HepG2 (cell line): ENCODE data around the gene JMJD8. TPM values are rescaled to one million over a fixed set of nuclear protein-coding genes. Genes with fewer than 3 reads are reported as not detected.

Experiments used
- ATF7 ChIP-seq, 2 experiments: fragments of 450-650 bp in 1 of 2; sonication (generic) in 1 of 2; formaldehyde crosslinking in 1 of 2; IDR thresholded peaks; 2 replicates each; pipeline versions ENCODE4 v1.4.0 to v1.6.1; 2016 to 2020; ENCODE audit warnings: antibody characterized with exemption in 1 of 2, mild to moderate bottlenecking in 1 of 2, missing genetic modification reagents in 1 of 2
- CEBPG ChIP-seq: IDR thresholded peaks from 2 replicates; pipeline ENCODE4 v1.6.1; 2016
- DMAP1 ChIP-seq: IDR thresholded peaks from 2 replicates; pipeline ENCODE4 v1.6.1; 2016
- KDM4B ChIP-seq: sonication (generic); formaldehyde crosslinking; IDR thresholded peaks from 2 replicates; pipeline ENCODE4 v1.4.0; 2020; ENCODE audit warnings: missing genetic modification reagents
- MATR3 ChIP-seq: sonication (generic); formaldehyde crosslinking; IDR thresholded peaks from 2 replicates; pipeline ENCODE4 v1.4.0; 2020; ENCODE audit warnings: missing genetic modification reagents
- NFE2 ChIP-seq: sonication (generic); formaldehyde crosslinking; IDR thresholded peaks from 2 replicates; pipeline ENCODE4 v1.4.0; 2020; ENCODE audit warnings: missing genetic modification reagents
- POLR2G ChIP-seq: fragments of 200-400 bp; formaldehyde crosslinking; IDR thresholded peaks from 2 replicates; pipeline ENCODE4 v1.6.1; 2018; ENCODE audit warnings: mild to moderate bottlenecking, low read depth, low read length, moderate library complexity
- SAFB2 ChIP-seq: sonication (generic); formaldehyde crosslinking; IDR thresholded peaks from 2 replicates; pipeline ENCODE4 v1.5.1; 2020; ENCODE audit warnings: missing genetic modification reagents, low read depth, mild to moderate bottlenecking, borderline replicate concordance
- SKI ChIP-seq: fragments of 450-650 bp; IDR thresholded peaks from one replicate; pipeline ENCODE4 v1.6.1; 2018; ENCODE audit warnings: mild to moderate bottlenecking; ENCODE audit not compliant: partially characterized antibody
- TCF12 ChIP-seq, 2 experiments: fragments of 450-650 bp in 1 of 2; sonication (generic) in 1 of 2; formaldehyde crosslinking in 1 of 2; IDR thresholded peaks; 2 replicates each; pipeline versions ENCODE4 v1.6.1 to v1.8.0; 2017 to 2022; ENCODE audit warnings: antibody characterized with exemption in 1 of 2, mild to moderate bottlenecking in 1 of 2, missing genetic modification reagents in 1 of 2, moderate library complexity in 1 of 2
- ZMYM2 ChIP-seq: sonication (generic); formaldehyde crosslinking; IDR thresholded peaks from 2 replicates; pipeline ENCODE4 v1.8.0; 2022; ENCODE audit warnings: mild to moderate bottlenecking, missing genetic modification reagents
- ZNF263 ChIP-seq: sonication (generic); formaldehyde crosslinking; IDR thresholded peaks from 2 replicates; pipeline ENCODE4 v1.4.0; 2020; ENCODE audit warnings: missing genetic modification reagents
- ZNF749 ChIP-seq: sonication (generic); formaldehyde crosslinking; IDR thresholded peaks from 2 replicates; pipeline ENCODE4 v1.8.0; 2022; ENCODE audit warnings: mild to moderate bottlenecking, missing genetic modification reagents, moderate library complexity, borderline replicate concordance
- polyA plus RNA-seq, 8 experiments: library from polyadenylated mRNA; depleted of rRNA in 3 of 8; stranded (reverse) in 7 of 8; unstranded in 1 of 8; fragments of >200 nt; fragmentation: Illumina TruSeq in 4 of 8; extraction: Trizol in 4 of 8; gene quantifications; 2 replicates each; pipeline versions ENCODE4 v1.2.1 to v1.2.3, GENCODE V29; 2011 to 2016; ENCODE audit warnings: low read depth in 4 of 8, missing spikeins in 1 of 8, mixed read lengths in 1 of 8; ENCODE audit not compliant: insufficient read depth in 1 of 8
- total RNA-seq, 5 experiments: library from RNA; depleted of rRNA; stranded (reverse); fragments of >200 nt; fragmentation: Illumina TruSeq; extraction: Trizol; gene quantifications; 2 replicates each; pipeline ENCODE4 v1.2.3, GENCODE V29; 2016; ENCODE audit warnings: low read depth in 1 of 5
- TF ChIP-seq, protein P1 (sequence below): sonication (generic); formaldehyde crosslinking; IDR thresholded peaks from 2 replicates; pipeline ENCODE4 v1.8.0; 2022; ENCODE audit warnings: missing genetic modification reagents, mild to moderate bottlenecking, borderline replicate concordance
- TF ChIP-seq, protein P2 (sequence below): IDR thresholded peaks from 2 replicates; pipeline ENCODE4 v1.6.1; 2016; ENCODE audit warnings: low read depth, missing genetic modification reagents, missing compliant biosample characterization
- TF ChIP-seq, protein P3 (sequence below): sonication (generic); formaldehyde crosslinking; IDR thresholded peaks from 2 replicates; pipeline ENCODE4 v1.4.0; 2020; ENCODE audit warnings: missing genetic modification reagents
- TF ChIP-seq, protein P4 (sequence below), 2 experiments: sonication (generic) in 1 of 2; formaldehyde crosslinking in 1 of 2; IDR thresholded peaks; 2 replicates each; pipeline versions ENCODE4 v1.4.0 to v1.6.1; 2018 to 2020; ENCODE audit warnings: missing genetic modification reagents in 2 of 2, borderline replicate concordance in 1 of 2, low read depth in 1 of 2, mild to moderate bottlenecking in 1 of 2, missing biosample characterization in 1 of 2

The JMJD8 gene
- total and polyA plus RNA-seq, 2 of the 13 experiments (the other 11 are each of a cell fraction or from before 2014, with no cell fraction given), result 2.6 to 11.8 TPM

DNA sequence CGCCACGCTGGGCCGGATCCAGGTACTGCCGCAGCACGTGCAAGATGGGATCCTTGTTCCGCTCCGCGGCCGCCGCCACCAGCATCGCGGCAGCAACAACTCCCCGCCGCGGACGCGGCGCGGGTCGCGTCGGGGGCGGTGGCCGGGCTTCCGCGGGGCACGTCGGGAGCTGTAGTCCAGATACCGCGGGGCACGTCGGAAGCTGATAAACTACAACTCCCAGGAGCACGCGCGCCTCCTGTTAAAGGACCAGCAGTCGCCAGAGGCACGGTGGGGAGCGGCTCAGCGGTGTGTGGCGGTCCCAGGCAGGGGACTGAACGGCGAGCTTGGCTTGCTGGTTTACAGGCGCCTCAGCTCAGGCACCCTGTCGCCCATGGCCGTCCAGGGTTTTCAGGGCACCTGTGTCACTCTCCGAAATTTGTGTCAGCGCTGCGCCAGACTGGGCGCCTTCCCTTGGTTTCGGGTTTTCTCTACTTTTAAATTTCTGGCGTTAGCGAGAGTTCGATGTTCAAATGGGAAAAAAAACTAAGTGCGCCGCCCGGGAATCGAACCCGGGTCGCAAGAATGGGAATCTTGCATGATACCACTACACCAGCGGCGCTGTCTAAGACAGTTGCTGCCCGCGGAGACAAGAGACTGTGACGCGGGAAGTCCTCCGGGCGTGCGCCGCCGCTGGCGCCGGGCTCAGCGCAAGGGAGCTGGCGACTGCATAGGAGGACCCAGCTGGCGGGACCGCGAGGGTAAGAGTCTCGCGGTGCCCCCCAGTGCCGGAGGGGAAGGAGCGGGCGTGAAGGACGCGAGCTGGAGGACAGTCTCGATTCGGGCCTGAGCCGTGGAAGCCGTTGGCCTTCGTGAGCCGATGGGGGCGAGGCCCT, 47.7 kb downstream of the JMJD8 start, which contains the start of gene METTL26 (continued):
- TF ChIP-seq SKI (peak; percentile 57), CEBPG (CRISPR knock-in tag) (no peak; the same call in 1 of the 2 replicates), ZMYM2 (CRISPR knock-in tag) (no peak; the same call in none of the 2 replicates), ZNF749 (CRISPR knock-in tag) (0 out of 2 replicates have a peak, but pooled peaks have one; percentile 24), TCF12 (IDR thresholded peaks at IDR 0.05) (no peak), TCF12 (CRISPR knock-in tag; IDR thresholded peaks at IDR 0.05) (0 out of 2 replicates have a peak, but pooled peaks have one; percentile 23), KDM4B (CRISPR knock-in tag) (0 out of 2 replicates have a peak, but pooled peaks have one; percentile 29), ATF7 (IDR thresholded peaks at IDR 0.05) (no peak), ATF7 (CRISPR knock-in tag; IDR thresholded peaks at IDR 0.05) (no peak), NFE2 (CRISPR knock-in tag) (no peak), SAFB2 (CRISPR knock-in tag) (peak; percentile 21; the same call in 1 of the 2 replicates), MATR3 (no peak), DMAP1 (peak; percentile 63; the same call in 1 of the 2 replicates), POLR2G (peak; percentile 86), ZNF263 (CRISPR knock-in tag) (peak; percentile 19)
- TF ChIP-seq, protein P1, sequence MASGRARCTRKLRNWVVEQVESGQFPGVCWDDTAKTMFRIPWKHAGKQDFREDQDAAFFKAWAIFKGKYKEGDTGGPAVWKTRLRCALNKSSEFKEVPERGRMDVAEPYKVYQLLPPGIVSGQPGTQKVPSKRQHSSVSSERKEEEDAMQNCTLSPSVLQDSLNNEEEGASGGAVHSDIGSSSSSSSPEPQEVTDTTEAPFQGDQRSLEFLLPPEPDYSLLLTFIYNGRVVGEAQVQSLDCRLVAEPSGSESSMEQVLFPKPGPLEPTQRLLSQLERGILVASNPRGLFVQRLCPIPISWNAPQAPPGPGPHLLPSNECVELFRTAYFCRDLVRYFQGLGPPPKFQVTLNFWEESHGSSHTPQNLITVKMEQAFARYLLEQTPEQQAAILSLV (CRISPR knock-in tag), result peak; percentile 73; the same call in 1 of the 2 replicates
- TF ChIP-seq, protein P2, sequence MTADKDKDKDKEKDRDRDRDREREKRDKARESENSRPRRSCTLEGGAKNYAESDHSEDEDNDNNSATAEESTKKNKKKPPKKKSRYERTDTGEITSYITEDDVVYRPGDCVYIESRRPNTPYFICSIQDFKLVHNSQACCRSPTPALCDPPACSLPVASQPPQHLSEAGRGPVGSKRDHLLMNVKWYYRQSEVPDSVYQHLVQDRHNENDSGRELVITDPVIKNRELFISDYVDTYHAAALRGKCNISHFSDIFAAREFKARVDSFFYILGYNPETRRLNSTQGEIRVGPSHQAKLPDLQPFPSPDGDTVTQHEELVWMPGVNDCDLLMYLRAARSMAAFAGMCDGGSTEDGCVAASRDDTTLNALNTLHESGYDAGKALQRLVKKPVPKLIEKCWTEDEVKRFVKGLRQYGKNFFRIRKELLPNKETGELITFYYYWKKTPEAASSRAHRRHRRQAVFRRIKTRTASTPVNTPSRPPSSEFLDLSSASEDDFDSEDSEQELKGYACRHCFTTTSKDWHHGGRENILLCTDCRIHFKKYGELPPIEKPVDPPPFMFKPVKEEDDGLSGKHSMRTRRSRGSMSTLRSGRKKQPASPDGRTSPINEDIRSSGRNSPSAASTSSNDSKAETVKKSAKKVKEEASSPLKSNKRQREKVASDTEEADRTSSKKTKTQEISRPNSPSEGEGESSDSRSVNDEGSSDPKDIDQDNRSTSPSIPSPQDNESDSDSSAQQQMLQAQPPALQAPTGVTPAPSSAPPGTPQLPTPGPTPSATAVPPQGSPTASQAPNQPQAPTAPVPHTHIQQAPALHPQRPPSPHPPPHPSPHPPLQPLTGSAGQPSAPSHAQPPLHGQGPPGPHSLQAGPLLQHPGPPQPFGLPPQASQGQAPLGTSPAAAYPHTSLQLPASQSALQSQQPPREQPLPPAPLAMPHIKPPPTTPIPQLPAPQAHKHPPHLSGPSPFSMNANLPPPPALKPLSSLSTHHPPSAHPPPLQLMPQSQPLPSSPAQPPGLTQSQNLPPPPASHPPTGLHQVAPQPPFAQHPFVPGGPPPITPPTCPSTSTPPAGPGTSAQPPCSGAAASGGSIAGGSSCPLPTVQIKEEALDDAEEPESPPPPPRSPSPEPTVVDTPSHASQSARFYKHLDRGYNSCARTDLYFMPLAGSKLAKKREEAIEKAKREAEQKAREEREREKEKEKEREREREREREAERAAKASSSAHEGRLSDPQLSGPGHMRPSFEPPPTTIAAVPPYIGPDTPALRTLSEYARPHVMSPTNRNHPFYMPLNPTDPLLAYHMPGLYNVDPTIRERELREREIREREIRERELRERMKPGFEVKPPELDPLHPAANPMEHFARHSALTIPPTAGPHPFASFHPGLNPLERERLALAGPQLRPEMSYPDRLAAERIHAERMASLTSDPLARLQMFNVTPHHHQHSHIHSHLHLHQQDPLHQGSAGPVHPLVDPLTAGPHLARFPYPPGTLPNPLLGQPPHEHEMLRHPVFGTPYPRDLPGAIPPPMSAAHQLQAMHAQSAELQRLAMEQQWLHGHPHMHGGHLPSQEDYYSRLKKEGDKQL (CRISPR knock-in tag), result no peak
- TF ChIP-seq, protein P3, sequence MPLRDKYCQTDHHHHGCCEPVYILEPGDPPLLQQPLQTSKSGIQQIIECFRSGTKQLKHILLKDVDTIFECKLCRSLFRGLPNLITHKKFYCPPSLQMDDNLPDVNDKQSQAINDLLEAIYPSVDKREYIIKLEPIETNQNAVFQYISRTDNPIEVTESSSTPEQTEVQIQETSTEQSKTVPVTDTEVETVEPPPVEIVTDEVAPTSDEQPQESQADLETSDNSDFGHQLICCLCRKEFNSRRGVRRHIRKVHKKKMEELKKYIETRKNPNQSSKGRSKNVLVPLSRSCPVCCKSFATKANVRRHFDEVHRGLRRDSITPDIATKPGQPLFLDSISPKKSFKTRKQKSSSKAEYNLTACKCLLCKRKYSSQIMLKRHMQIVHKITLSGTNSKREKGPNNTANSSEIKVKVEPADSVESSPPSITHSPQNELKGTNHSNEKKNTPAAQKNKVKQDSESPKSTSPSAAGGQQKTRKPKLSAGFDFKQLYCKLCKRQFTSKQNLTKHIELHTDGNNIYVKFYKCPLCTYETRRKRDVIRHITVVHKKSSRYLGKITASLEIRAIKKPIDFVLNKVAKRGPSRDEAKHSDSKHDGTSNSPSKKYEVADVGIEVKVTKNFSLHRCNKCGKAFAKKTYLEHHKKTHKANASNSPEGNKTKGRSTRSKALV (CRISPR knock-in tag), result peak; percentile 61; the same call in 1 of the 2 replicates
- TF ChIP-seq, protein P4, sequence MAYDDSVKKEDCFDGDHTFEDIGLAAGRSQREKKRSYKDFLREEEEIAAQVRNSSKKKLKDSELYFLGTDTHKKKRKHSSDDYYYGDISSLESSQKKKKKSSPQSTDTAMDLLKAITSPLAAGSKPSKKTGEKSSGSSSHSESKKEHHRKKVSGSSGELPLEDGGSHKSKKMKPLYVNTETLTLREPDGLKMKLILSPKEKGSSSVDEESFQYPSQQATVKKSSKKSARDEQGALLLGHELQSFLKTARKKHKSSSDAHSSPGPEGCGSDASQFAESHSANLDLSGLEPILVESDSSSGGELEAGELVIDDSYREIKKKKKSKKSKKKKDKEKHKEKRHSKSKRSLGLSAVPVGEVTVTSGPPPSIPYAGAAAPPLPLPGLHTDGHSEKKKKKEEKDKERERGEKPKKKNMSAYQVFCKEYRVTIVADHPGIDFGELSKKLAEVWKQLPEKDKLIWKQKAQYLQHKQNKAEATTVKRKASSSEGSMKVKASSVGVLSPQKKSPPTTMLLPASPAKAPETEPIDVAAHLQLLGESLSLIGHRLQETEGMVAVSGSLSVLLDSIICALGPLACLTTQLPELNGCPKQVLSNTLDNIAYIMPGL (CRISPR knock-in tag; IDR thresholded peaks at IDR 0.05; ENCODE audit: borderline replicate concordance in 1 of 2, low read depth in 1 of 2), result peak; percentile 94 to 98
